SKM-1 treated with dmso at 0.1 percent for 144 hours (cell line): Measurements from ENCODE around the gene RPL3.
"Not testable (repeated sequence)": the region's sequence is repeated elsewhere in the genome, so short reads cannot be mapped to it uniquely, and the experiment has no call there.

Experiments used
- DNase-seq: peaks from one replicate; lab custom pipeline; 2025; ENCODE audit not compliant: unreplicated experiment; lab: John Stamatoyannopoulos, UW

Gene RPL3

DNA sequence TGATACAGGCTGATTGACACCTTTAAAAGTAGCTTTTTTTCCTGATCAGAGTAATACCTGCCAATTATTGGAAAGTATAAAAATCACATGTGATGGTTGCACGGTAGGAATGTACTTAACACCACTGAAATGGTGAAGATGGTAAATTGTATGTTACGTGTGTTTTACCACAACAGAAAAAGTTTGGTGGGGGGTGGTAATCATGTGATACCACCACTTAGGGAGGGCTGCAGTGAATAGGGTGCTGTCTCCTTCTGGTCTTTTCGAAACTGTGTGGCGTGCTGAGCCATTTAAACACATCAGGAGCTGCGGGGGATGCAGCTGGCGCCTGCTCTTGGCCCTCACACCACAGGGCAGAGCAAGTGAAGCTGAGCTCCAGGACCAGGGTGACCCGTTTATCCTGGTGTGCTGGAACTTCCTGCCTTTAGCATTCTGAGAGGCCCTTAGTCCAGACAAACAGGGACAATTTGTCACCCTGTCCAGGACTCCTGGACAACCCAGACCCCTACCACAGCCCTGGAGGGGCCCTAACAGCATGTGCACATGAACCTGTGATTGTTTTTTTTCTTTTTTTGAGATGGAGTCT is 33.0 kb upstream of the RPL3 start:
- DNase-seq = no peak

- DNase-seq = peak; percentile 72
Observed at GRCh38 chr22:39351689-39352214, 32.3 kb upstream of the RPL3 start.

DNA sequence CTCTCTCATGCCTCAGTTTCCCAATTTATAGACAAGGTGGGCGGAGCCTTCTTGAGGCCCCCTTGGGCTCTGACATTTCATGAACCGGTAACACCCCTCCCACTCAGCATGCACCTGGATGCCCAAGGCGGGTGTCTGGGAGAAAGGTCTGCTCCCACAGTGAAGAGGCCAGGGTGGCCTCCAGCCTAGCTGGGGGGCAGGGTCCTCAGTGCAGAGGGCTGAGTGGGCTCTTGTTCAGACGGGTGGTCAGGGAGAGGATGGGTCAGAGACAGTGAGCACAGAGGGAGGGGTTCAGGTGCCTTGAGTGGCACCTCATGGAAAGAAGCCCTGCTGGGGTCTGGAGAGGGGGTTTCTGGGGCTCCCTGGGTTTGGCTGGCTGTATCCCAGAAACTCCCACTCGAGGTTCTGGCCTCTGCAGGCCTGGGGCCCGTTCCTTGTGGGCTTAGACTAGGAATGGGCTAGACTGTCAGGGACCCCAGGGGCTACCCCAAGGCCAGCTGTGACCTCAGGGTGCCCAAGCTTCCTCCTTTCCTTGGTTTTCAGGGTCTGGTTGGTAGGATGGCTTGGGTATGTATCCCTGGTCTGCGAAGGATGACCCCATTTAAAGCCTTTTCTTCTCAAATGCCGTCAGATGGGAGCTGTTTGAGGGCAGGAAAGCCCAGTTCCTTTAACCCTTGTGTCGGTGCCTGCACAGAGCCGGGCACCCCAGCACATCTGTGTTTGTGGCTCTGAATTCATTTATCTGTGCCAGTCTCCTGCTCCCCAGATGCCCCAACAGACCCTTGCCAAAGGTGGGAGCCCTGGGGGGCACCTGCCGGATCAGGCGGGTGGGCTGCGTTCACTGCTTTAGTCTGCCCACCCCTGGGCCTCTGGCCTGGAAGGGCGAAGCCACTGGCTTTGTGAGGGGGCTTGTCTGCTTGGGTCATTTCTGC is 31.6 kb upstream of the RPL3 start:
- DNase-seq = no peak

DNA sequence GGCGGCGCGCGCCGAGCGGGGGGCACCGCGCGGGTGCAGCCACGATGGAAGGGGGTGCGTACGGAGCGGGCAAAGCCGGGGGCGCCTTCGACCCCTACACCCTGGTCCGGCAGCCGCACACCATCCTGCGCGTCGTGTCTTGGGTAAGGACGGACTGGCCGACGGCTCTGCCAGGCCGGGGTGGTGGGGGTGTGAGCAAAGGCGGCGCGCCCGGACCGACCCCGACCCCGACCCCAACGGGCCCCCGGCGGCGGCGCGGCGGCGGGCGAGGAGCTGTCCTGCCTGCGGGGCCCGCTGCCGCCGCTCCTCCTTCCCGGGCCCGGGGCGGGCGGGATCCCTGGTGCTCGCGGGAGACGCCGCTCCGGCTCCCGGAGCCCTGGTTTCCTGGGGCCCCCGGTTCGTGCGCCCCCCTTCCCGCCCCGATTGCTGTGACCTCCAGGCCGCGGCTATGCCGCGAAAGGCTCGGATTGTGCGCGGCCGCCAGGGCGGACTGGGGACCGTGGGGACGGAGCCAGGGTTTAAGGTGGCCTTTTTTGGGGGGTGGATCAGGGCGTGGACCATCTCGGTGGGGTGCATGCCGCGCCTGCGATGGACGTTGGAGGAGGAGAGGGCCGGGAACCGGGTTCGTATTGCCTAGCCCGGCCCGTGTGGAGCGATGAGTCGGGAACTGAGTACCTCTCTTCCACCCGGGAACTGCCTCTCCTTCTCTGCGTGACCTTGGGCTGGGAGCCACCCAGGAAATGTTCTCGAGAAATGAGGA is 30.7 kb upstream of the RPL3 start, which contains the start of gene SYNGR1:
TSS of gene SYNGR1 (plus strand) at position 25 of the 760 bp plus-strand sequence. CDS start at position 45, 20 bp downstream.
- no peak for DNase-seq

GRCh38 chr22:39349506-39349966 is 30.1 kb upstream of the RPL3 start:
- peak; percentile 59 for DNase-seq

DNA sequence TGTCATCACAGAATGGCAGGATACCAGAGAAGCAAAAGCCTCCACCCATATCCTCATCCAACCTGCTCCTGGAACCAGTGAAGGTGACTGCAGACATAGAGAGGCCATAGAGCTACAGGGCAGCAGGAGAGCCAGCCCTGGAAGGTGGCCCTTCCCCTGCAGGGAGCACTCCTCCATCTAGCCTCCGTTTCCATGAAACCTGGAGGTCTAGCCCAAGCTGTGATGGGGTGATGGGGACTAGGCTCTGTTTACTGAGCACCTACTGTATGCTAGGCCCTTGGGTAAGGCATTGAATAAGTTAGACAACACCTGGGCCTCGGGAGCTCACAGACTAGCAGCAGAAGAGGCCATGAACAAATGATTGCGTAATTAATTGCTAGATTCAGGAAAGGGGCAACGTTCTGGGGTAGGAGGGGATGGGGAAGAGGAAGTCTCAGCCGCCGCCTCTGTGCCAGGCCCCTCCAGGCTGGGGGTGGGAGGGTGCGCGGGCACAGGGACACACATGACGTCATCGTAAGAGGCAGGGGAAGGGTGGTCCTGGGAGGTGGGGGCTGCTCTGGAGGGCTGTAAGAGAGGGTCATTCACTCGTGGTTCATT is 29.6 kb upstream of the RPL3 start:
- DNase-seq = peak; percentile 83

GRCh38 chr22:39345231-39345630 is 25.8 kb upstream of the RPL3 start:
- no peak for DNase-seq

DNA sequence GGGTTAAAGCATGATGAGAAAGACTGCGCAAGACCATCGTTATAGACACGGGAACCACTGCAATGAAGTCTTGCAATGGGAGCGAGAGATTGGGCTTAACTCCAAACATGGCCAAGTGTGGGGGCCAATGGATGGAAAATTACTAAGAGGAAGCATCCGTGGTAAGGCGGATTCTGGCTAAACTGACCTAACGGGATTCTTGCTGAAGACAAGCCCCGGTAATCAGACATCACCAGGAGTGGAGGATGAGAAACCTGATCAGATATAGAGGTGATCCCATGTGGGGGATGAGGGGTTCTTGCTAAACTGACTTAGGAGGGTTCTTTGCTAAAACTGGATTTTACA is 24.6 kb upstream of the RPL3 start:
- no peak for DNase-seq

DNA sequence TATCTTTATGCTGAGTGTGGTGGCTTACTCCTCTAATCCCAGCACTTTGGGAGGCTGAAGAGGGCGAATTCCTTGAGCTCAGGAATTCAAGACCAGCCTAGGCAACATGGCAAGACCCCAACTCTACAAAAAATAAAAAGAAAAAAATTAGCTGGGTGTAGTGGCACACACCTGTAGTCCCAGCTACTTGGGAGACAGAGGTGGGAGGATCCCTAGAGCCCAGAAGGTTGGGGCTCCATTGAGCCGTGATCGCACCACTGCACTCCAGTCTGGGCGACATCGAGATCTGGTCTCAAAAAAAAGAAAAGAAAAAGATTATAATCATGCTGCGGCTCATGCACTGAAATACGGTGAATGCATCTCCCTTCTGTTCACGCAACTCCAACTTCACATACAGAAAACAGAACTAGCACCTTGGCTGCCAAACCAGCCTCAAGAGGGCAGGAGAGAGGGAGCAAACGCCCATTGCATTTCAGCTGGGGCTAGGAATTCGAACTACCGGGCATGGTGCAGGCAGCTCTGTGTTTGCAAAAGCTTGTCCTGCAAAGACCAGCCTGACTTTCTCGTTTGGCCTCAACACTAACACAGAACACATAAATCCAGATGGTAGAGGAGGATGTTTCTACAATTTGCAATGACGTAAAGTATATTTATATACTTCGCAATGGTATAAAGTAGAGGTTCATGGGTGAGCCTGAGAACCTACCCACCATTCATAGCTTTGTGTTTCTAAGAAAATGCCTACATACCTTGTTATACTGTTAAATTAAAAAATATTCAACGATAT is 24.0 kb upstream of the RPL3 start:
- DNase-seq = peak; percentile 65

- DNase-seq = no peak
Observed at GRCh38 chr22:39341179-39341578, 21.8 kb upstream of the RPL3 start.

DNA sequence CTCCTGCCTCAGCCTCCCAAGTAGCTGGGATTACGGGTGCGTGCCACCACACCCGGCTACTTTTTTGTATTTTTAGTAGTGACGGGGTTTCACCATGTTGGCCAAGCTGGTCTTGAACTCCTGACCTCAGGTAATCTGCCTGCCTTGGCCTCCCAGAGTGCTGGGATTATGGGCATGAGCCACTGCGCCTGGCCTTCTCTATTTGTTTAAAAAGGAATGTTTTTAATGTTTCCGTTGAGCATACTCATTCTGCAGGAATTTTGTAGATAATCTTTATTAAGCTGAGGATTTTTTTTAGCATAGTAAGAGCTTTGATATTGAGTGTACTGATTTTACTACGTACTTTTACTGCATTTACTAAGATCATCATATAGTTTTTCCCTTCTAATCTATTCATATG is 20.4 kb upstream of the RPL3 start:
- not testable (repeated sequence) for DNase-seq

- DNase-seq = no peak
Observed at GRCh38 chr22:39336411-39336810, 17.0 kb upstream of the RPL3 start.

DNA sequence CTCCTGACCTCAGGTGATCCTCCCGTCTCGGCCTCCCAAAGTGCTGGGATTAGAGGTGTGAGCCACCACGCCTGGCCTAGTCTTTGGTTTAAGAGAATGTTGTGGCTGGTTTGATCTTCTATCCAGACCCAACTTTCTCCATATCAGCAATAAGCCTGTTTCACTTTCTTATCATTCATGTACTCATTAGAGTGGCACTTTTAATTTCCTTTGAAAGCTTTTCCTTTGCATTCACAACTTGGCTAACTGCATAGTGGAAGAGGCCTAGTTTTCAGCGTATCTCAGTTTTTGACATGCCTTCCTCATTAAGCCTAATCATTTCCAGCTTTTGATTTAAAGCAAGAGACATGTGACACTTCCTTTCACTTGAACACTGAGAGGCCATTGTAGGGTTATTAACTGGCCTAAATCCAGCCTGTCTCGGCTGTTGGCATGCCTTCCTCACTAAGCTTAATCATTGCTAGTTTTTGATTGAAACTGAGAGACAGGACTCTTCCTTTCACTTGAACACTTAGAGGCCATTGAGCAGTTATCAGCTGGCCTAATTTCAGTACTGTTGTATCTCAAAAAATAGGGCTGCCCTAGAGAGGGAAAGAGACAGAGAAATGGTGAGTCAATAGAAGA is 13.1 kb upstream of the RPL3 start:
- no peak for DNase-seq

DNA sequence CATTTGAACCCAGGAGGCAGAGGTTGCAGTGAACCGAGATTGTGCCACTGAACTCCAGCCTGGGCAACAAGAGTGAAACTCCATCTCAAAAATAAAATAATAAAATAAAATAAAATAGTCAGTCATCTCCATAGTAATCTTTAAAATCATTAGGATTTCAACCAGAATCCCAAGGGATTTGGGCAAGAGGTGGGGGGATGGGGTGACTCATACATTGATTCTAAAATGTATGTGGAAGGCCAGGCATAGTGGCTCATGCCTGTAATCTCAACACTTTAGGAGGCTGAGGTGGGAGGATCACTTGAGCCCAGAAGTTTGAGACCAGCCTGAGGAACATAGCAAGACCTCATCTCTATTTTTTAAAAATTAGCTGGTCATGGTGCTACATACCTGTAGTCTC is 11.1 kb upstream of the RPL3 start:
- DNase-seq = not testable (repeated sequence)

DNA sequence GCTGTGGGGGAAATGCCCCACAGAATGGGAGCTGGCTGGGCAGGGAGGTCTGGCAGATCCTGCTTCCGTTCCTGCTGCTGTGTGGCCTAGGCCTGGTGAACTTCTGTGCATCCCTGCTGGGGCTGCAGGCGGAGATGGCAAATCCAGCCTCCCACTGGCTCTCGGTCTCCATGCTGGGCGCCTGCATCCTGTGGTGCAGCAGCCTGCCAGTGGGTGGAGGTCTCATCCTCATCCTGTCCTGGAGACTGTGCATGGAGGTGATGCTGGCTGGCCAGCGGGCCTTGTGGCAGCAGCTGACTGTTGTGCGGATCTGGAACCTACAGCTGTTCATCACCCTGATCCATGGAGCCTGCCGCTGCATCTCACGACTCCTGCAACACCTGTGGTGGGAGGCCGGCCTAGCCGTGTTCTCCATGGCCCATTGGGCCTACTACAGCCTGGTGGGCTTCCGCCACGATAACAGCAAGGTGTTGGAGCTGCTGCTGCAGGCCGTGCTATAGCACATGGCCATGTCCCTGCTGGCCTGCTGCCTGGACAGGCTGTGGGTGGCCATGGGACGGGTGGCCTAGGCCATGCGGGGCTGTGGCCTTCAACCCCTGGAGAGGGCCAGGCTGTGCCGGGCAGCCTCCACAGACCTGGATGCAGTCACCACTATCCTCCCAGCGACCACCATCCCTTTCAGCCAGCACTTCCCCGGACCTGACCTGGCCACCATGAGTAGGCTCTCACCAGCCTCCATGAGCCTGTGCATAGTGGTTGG is 8.8 kb upstream of the RPL3 start:
- DNase-seq = no peak

DNA sequence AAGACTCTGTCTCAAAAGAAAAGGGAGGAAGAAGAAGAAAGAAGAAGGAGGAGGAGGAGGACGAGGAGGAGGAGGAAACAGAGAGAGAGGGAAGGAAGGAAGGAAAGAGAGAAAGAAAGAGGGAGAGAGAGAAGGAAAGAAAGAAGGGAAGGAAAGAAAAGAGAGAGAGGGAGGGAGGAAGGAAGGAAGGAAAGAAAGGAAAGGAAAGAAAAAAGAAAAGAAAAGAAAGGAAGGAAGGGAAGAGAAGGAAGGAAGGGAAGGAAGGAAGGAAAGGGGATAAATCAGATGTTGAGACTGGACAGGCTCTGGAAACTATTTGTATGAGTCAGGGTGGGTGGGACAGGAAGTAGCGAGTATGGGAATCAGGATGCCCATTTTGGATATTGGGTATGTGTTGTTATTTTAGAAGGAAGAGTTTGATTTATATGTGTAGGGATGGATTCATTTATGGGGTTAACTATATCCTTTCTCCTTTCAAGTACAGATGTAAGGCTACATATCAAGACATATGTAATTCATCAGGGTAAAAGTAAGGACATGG is 6.0 kb upstream of the RPL3 start:
- DNase-seq = no peak

DNA sequence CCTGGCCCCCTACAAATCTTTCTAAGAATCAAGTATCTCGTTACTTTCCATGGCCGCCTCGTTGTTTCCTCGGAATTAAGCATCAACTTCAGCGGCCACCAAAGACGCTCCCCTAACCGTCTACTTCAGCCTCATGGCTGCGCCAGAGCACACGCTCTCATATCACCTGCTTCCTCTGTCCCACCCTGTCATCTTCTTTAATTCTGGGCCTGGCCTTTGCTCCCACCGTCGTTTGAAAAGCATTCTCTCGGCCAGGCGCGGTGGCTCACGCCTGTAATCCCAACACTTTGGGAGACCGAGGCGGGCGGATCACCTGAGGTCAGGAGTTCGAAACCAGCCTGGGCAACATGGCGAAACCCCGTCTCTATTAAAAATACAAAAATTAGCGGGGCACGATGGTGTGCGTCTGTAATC is 1.2 kb upstream of the RPL3 start:
- DNase-seq = not testable (repeated sequence)

GRCh38 chr22:39318507-39319283 is 728 bp downstream of the RPL3 start:
- peak; percentile 63 for DNase-seq
